Body of pancreas (tissue), 4 donors: Measurements from ENCODE around the gene PPL.

ENCODE experiments used
- POLR2A ChIP-seq, 3 donors: fragments of 450-650 bp; IDR thresholded peaks; one replicate each; pipeline ENCODE4 v1.6.1; 2016; ENCODE audit warnings: antibody characterized with exemption in 3 of 3, mild to moderate bottlenecking in 2 of 3
- TF ChIP-seq, protein P1 (sequence below), 7 experiments: fragments of 450-650 bp in 4 of 7; fragments of 200-600 bp in 3 of 7; sonication (generic) in 3 of 7; IDR thresholded peaks; one replicate each; pipeline ENCODE4 v1.5.1; 2016 to 2019; ENCODE audit warnings: antibody characterized with exemption in 7 of 7

DNA sequence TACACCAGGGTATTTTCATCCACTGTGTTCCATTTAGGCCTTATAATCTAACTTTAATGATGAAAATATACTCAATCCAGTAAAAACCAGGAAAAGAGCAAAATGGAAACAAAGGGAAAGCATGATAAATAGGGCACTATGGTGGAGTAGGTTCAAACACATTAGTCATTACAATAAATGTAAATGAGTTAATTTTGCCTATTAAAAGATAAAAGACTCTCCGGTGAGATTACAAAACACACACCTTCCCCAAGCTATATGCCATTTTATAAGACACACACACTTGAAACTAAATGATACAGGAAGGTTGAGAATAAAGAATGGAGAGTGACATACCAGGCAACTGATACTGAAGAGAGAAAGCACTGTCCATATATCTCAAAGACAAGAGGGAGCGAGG, 10.0 kb downstream of the PPL start:
- TF ChIP-seq, protein P1, sequence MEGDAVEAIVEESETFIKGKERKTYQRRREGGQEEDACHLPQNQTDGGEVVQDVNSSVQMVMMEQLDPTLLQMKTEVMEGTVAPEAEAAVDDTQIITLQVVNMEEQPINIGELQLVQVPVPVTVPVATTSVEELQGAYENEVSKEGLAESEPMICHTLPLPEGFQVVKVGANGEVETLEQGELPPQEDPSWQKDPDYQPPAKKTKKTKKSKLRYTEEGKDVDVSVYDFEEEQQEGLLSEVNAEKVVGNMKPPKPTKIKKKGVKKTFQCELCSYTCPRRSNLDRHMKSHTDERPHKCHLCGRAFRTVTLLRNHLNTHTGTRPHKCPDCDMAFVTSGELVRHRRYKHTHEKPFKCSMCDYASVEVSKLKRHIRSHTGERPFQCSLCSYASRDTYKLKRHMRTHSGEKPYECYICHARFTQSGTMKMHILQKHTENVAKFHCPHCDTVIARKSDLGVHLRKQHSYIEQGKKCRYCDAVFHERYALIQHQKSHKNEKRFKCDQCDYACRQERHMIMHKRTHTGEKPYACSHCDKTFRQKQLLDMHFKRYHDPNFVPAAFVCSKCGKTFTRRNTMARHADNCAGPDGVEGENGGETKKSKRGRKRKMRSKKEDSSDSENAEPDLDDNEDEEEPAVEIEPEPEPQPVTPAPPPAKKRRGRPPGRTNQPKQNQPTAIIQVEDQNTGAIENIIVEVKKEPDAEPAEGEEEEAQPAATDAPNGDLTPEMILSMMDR (IDR thresholded peaks at IDR 0.05): no peak
- TF ChIP-seq POLR2A (IDR thresholded peaks at IDR 0.05): no peak
